IPS DF 4.7 (cell line): Measurements from ENCODE around the gene PPP4R2.
"Not testable (repeated sequence)": the region's sequence is repeated elsewhere in the genome, so short reads cannot be mapped to it uniquely, and the experiment has no call there.

Experiments
- DNase-seq: peaks from one replicate; pipeline ENCODE4 v3.0.0-alpha.2; 2013; ENCODE audit warnings: low spot score; ENCODE audit errors: extremely low read depth

The PPP4R2 gene

DNA sequence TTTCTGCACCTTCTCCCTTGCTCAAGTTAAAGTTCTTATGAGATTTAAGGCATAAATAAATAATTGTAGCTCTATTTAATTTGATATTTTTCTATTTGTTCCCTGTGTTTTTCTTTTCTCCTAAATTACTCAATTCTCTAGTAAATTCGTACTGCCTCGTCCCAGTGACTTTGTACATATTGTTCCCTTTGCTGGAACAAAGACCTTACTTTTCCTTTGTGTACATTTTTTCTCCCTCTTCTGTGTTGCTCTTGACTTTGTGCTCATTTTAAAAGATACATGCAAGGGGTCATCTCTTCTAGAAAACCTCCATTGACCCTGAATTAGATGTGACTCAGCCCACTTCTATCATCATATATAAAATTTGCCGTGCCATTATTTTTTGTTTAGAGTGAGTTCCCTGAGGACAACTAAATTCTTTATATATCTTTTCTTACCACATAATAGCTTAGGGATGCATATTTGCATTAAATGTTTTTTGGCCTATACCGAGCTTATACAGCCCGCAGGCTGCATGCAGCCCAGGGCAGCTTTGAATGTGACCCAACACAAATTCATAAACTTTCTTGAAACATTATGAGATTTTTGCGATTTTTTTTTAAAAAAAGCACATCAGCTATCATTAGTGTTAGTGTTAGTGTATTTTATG is 29.6 kb downstream of the PPP4R2 start:
- DNase-seq = no peak

GRCh38 chr3:73026760-73027113 is 30.1 kb downstream of the PPP4R2 start:
- no peak for DNase-seq

DNA sequence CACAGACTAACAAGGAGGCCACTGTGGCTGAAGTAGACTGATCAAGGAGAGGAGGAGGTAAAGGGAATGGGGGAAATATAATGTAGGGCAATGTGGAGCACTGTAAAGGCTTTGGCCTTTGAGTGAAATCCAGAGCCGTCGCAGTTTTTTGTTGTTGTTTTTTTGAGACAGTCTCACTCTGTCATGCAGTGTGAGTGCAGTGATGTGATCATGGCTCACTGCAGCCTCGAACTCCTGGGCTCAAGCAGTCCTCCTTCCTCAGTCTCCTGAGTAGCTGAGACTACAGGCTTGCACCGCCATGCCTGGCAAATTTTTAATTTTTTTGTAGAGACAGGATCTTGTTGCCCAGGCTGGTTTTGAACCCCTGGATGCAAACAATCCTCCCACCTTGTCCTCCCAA is 32.2 kb downstream of the PPP4R2 start:
- no peak for DNase-seq

DNA sequence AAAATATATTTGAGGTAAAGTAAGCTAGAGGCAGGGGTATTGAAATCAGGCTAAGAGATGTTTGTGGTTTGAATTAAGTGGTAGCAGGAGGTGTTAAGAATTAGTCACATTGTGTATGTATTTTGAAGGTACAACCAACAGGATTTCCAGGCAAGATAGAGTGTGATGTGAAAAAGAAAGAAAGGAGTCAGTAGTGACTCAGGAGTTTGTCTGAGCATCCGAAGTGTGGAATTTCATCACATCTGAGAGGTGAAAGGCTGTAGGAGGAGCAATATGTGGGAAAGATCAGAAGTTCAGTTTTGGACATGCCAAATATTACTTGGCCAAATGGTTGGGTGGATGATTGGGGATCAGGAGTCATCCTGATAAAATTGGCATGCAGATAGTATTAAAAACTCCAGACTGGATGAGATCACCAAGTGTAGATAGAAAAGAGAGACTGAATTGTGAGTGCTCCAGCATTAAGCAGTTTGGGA is 32.7 kb downstream of the PPP4R2 start:
- DNase-seq = no peak

GRCh38 chr3:73030073-73030597 is 33.5 kb downstream of the PPP4R2 start:
- DNase-seq = no peak

- no peak for DNase-seq
Observed at GRCh38 chr3:73031573-73032103, 35.0 kb downstream of the PPP4R2 start.

- no peak for DNase-seq
Observed at GRCh38 chr3:73036694-73037591, 40.3 kb downstream of the PPP4R2 start.

DNA sequence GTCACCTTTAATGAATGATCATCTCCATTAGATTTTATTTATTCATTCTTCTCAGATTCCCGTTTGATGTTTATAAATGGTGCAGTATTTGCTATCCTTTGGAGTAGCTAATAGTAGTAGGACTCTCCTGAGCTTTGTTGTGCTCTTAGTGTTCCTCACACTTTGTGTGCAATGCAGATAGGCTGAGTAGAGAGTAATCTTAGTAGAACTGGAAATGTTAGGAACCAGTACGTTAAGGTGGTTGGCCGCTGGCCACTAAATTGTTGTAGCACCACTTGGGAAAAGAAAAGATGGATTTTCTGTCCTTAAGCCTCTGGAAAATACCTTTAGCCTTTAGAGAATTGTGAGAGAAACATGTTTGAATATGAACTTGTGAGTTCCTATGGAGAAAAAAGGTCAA is 44.9 kb downstream of the PPP4R2 start:
- no peak for DNase-seq

DNA sequence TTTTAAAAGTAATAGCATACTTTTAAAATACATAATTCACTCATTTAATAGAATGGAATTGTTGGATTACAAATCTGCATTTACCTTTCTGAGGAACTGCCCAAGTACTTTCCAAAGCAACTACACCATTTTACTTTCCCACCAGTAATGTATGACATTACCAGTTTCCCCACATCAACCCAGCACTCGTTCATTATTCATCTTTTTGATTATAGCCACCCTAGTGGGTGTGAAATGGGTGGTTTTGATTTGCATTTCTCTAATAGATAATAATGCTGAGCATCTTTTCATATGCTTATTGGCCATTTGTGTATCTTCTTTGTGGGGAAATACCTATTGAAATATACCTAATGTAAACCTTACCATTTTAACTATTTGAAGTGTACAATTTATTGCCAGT is 46.8 kb downstream of the PPP4R2 start:
- no peak for DNase-seq

DNA sequence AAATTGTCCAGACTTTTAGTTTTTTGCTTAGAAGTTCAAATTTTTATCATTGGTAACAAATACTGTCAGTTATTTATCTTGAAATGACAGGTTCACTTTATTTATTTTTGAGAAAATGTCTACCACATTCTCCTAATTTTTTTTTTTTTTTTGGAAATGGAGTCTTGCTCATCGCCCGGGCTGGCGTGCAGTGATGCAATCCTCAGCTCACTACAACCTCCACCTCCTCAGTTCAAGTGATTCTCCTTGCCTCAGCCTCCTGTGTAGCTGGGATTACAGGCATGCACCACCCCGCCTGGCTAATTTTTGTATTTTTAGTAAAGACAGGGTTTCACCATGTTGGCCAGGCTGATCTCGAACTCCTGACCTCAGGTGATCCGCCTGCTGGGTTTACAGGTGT is 48.8 kb downstream of the PPP4R2 start:
- no peak for DNase-seq

- no peak for DNase-seq
Observed at GRCh38 chr3:73046195-73046594, 49.6 kb downstream of the PPP4R2 start.

- no peak for DNase-seq
Observed at GRCh38 chr3:73049319-73049718, 52.7 kb downstream of the PPP4R2 start.

DNA sequence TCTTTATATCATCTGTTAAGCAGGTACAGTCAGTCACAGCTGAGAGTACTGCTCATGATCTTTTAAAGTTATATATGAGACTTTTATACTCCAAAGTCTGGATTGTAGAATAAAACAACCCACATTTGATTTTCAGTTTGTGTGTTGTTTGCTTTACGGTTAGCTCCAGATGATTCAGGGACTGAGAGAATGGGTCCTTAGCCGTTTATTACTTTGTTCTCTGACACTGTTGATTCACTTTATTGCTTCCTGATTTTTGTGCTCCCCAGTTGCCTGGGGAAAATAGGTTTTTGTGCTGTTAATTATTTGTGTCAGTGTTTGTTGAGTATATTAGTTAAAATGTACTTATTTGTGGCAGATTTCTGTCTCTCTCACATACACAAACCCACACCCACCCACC is 56.2 kb downstream of the PPP4R2 start:
- no peak for DNase-seq

DNA sequence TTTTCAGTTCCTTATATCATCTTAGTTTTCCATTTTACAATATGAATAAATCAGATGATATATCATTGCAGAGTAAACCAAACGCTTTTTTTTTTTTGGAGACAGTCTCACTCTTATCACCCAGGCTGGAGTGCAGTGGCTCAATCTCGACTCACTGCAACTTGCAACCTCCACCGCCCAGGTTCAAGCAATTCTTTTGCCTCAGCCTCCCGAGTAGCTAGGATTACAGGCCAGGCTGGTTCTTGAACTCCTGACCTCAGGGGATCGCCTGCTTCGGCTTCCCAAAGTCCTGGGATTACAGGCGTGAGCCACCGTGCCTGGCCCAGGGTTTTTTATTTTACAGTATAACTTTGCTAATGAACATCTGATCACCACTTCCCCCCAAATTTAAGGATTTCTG is 59.0 kb downstream of the PPP4R2 start:
- DNase-seq = no peak

- no peak for DNase-seq
Observed at GRCh38 chr3:73056014-73056844, 59.6 kb downstream of the PPP4R2 start.

DNA sequence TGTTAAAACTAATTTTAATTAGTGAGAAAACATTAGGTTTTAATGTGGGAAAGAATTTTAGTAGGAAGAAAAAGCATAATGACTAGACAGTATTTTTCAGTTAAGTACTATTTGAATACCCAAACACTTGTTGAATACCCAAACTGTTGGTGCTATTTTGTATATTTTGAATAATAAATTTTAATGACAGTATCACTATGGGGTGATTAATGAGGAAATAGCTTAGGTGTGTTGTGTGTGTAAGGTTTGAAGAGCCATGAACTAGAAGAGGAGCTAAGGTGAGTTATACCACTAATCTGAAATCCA is 60.2 kb downstream of the PPP4R2 start:
- DNase-seq = no peak

- no peak for DNase-seq
Observed at GRCh38 chr3:73060302-73060723, 63.7 kb downstream of the PPP4R2 start.

GRCh38 chr3:73061416-73061815 is 64.8 kb downstream of the PPP4R2 start, which contains the start of gene EBLN2:
EBLN2 (plus strand) TSS chr3:73061659; CDS start chr3:73062082, 423 bp downstream.
- no peak for DNase-seq

DNA sequence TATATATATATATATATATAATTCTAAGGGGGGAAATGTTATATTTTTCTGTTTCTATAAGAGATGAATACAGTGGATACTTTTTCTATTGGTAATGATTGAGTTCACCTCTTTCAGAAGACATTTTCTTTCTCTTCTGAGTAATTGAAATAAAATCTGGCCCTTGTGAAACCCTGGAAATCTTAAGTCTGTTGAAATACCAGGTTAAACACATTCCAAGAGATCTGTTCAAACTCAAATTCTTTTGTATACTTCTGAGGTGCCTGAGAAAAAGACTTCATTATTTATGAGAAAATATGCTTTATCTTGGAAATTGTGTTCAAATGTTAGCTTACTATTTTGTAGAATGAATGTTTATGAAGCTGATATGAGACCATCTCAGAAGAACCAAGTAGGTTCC is 69.6 kb downstream of the PPP4R2 start:
- not testable (repeated sequence) for DNase-seq

DNA sequence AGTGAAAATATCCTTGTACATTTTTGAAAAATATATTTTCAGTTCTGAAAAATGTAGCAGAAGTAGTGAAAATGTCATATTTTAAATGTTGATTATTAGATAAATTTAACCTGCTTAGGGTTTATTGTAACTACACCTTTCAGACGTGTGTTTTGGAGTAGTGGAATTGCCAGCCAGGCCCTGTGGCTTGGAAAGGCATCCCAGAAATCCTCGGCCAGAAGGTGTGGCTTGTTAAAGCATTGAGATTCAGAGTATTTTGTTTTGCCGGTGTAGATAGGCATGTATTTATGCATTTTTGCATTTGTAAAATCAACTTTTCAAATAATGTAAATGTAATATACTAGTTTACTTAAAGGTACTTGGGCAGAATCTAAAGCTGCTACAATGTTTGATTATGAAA is 71.8 kb downstream of the PPP4R2 start:
- DNase-seq = no peak

DNA sequence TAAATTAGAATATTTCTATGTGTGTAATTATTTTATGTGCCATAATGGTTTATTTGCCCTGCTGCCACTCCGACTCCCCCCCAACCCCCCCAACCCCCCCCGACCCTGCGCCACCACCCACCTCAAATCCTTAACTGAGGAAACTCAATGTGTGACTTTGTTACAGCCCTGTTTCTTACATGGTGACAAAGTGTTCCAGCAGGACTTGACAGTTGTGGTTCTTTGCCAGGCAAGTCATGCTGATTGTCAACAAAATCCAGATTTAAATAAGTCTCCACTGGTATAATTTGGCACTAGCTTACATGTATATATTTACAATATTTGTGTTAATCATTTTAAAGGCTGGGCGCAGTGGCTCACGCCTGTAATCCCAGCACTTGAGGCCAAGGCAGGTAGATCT is 72.6 kb downstream of the PPP4R2 start:
- DNase-seq = no peak
